COLO668 (cell line): ENCODE measurements around the gene SPATA24.
A peak's percentile ranks its signal among the peaks of the same experiment; 100 is the strongest.
"Not testable (repeated sequence)": the region's sequence is repeated elsewhere in the genome, so short reads cannot be mapped to it uniquely, and the experiment has no call there.

Source experiments
- DNase-seq: peaks from one replicate; lab custom pipeline; 2025; ENCODE audit not compliant: unreplicated experiment; lab: John Stamatoyannopoulos, UW

Gene SPATA24

GRCh38 chr5:139395844-139396640 lies 7.8 kb downstream of the SPATA24 start:
- DNase-seq = no peak

GRCh38 chr5:139394654-139395566 lies 9.0 kb downstream of the SPATA24 start, which contains the start of gene PROB1:
TSS of gene PROB1 (minus strand) at chr5:139395104. CDS start at chr5:139395081, 23 bp downstream.
- DNase-seq = no peak

DNA sequence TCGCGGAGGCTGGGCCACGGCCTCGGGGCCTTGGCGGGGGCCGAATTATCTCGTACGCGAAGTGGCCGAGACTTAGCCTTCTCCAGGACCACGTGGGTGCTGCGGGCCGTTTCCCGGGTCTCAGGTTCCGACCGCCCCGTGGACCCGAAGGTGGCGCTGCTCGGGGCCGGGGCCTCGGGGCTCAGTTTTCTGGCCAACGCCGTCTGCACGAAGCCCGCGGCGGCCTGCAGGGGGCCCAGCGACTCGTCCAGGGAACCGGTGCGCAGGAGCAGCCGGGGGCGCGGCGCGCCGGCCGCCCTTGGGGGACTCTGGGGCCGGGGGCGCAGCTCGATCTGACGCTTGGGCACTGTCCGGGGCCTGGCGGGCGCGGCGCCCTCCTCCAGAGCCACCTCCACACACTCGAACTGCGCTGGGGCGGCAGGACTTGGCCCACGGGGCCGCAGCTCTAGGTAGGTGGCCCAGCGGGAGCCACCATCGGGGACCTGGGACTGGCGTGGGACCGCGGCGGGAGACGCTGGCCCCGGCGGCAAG lies 9.7 kb downstream of the SPATA24 start:
- DNase-seq = peak; percentile 18

DNA sequence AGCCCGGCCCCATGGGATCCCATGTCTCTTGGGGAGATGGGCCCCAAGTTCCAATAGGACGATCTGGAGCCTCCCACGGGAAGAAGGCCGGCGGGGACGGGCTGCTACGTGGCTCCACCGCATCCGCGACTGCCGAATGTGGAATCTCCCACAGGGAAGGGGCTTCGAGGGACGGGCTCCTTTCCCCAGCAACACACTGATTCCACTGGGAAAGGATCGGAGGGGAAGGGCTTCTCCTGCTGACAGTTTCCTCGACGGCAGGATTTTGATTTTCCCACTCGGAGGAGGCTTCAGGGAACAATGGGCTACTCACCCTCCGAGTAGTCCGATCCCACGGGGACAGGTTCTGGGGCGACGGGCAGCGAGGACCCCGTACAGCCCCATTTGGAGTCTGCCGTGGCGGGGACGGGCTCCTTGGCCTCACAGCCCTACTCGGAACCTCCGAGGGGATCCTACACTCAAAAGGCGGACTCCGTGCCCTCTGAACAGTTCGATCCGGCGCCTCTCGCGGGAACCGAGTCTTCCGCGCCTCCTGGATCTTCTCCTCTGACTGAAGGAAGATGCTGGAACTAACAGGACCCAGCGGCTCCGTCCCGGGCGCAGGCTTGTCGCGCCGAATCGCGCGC lies 10.3 kb downstream of the SPATA24 start:
- no peak for DNase-seq

DNA sequence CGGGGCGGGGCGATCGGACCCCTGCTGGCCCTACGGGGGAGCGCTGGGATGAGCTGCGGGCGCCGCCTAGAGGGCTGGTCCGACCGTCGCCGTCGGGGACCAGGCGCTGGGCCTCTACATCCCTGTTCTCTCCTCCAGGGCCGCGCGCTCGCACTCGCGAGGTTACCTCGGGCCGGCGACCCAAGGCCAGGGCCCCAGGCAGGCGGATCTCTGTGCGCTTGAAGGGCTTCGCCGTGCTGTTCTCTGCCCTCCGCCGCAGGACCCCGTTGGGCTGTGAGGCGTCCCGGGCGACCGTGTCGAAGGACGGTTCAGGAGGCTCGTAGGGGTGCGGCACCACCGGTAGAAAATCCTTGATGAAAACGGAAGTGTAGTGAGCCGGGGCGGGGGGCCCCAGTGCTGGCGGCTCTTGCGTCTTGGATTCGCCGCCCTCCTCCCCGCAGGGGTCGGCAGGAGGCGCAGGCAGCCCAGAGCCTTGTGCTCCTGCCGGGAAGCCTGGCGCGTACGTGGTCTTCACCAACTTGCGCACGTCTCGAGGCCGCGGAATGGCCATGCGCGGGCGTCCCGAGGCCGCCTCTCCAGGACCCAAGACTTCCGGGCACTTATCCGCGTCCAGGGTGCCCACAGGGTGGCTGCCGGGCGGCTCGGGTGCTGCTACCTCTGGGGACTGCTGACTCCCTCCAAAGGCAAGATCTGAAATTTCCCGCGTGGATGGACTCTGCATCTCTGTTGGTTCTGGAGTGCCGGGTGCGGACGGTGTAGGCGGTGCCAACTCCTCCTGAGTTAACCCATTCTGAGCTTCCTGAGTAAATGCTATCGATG lies 11.0 kb downstream of the SPATA24 start:
- peak; percentile 68 for DNase-seq

GRCh38 chr5:139392324-139392677 lies 11.6 kb downstream of the SPATA24 start:
- DNase-seq = no peak

DNA sequence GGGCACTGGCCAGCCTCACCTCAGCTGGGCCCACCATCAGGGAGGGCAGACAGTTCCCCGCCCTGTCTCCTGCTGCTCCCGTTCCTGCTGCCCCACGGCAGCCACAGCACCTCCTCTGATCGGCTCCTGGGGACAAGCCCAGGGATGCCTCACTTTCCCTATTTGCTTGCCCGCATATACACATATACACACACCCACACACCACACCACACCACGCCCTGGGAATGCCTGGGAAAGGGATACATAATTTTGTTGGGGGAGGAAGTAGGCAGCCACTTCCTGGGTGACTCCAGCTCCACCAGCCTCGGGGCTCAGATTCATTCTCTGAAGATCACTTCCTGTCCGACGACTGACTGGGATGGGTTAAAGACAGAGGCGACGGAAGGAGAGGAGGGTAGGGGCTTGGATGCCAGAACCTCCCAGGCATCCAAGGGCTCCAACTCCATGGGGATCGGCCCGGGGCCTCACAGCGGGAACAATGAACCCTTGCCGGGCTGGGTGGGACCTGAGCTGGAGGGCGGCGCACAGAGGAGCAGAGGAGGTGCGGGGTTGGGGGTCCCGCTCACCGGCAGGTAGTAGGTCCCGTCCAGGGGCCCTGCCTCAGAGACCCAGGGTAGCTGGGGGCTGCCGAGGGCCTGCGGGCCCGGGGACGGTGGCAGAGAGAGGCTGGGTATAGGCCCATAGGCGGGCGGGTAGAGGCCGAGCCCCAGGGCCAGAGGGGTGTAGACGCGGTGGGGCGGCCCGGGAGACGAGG lies 12.1 kb downstream of the SPATA24 start:
- DNase-seq = no peak

- no peak for DNase-seq
These were observed 13.0 kb downstream of the SPATA24 start for GRCh38 chr5:139390639-139391569.

DNA sequence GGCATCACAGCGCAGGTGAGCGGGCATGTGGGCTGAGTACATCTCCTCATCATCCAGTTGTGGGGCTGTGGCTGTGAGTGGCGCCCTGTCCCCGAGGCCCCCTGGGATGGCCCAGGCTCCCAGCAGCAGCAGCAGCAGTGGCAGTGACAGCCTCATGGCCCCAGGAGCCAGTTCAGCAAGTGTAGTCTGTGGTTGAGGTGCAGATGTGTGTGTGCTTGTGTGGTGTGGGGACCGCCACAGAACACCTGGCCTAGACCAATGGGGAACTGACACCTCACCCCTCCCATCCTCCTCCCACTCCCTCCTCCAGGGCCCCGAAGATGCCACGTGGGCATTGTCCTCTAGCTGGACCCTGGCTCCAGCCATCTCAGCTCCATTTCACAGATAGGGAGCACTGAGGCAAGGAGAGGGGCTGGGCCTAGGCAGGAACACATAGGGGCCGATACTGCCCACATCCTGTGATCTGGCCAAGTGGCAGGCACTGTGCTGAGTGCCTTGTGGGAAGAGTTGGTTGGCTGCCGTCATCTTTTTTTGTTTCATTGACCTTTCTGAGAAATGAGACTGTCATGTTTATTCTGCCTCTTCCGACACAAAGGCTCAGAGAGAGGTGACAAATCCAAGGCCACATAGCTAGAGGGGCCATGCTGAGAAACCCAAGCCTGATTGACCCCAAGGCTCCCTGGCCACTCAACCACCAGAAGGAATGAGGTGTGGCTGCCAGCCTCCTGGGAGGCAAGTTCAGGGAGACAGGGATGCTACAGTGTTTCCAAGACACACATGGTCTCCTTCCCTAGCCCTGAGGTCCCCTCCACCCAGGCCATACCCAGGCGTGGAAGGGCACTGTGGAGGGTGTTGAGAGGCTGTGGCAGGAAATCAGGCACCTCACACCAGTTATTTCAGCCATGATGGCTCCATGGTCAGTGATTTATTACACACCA lies 13.9 kb downstream of the SPATA24 start, which contains the start of gene MZB1:
MZB1 (minus strand) TSS at position 213 of the 938 bp plus-strand sequence; CDS start at position 156, 57 bp downstream.
- no peak for DNase-seq

DNA sequence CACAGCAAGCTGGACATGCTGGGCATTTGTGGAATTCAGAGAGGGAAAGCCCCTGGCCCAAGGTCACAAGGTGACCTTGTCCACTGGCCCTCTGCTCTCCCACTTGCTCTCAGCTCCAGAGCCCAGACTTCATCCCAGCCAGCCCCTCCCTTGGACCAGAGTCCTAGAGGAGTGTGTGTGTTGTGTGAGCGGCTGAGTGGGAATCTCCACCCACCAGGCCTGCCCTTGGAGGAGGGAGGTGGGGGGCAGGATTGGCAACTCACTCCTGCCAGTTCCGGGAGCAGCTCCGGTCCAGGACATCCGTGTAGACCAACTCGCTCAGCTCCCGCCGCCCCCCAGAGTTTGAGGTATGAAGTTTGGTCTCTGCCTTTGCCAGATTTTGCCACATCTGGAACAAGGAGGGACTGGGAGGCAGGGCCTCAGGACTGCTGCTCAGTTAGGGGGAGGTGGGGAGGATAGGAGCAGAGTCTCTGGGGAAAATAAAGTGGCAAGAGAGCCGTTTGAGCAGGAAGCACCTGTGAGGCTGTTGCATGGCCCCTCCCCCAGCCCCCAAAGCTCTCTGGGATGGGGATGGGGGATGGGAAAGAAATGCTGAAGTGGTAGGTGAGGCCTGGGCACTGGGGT lies 15.6 kb downstream of the SPATA24 start:
- DNase-seq = no peak

- no peak for DNase-seq
These were observed 16.2 kb downstream of the SPATA24 start for GRCh38 chr5:139387611-139388197.

DNA sequence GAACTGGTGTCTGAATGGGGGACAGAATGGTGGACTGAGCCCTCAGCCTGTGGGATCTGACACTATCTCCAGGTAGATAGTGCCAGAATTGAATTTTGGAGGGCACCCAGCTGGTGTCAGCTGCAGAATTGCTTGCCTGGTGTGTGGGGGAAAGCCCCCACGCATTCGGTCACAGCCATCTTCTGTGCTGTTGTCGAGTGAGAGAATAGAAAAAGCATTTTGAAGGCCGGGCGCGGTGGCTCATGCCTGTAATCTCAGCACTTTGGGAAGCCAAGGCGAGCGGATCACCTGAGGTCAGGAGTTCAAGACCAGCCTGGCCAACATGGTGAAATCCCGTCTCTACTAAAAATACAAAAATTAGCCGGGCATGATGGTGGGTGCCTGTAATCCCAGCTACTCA lies 16.9 kb downstream of the SPATA24 start:
- not testable (repeated sequence) for DNase-seq

GRCh38 chr5:139386050-139386438 lies 17.8 kb downstream of the SPATA24 start:
- DNase-seq = no peak

- DNase-seq = peak; percentile 4
These were observed 18.5 kb downstream of the SPATA24 start for GRCh38 chr5:139385061-139386049.

GRCh38 chr5:139384591-139385051 lies 19.3 kb downstream of the SPATA24 start:
- no peak for DNase-seq
